ENCODE data around the gene RAB11FIP4.

RAB11FIP4 gene

GRCh38 chr17:31394544-31394943 lies 3.1 kb downstream of the RAB11FIP4 start:
- TF ChIP-seq POLR2AphosphoS5 (IDR thresholded peaks at IDR 0.05; ENCODE audit: low read depth, low read length) (no peak), REST (IDR thresholded peaks at IDR 0.05; ENCODE audit: insufficient read depth in 1 of 2, low read depth in 2 of 2, low read length in 2 of 2) (peak; percentile 95 to 98)

GRCh38 chr17:31397256-31397939 lies 5.9 kb downstream of the RAB11FIP4 start:
- TF ChIP-seq SIN3A (IDR thresholded peaks at IDR 0.05; ENCODE audit: borderline replicate concordance, insufficient read depth, low read length): no peak
- TF ChIP-seq TAF1 (IDR thresholded peaks at IDR 0.05; ENCODE audit: borderline replicate concordance, insufficient read depth, low read length): no peak
- no peak for TF ChIP-seq FOXP2 (optimal IDR thresholded peaks at IDR 0.05; ENCODE audit: borderline replicate concordance, extremely low read depth, extremely low read length, insufficient read depth)
- no peak for TF ChIP-seq REST (IDR thresholded peaks at IDR 0.05; ENCODE audit: insufficient read depth in 1 of 2, low read depth in 2 of 2, low read length in 2 of 2)
- no peak for TF ChIP-seq POLR2AphosphoS5 (IDR thresholded peaks at IDR 0.05; ENCODE audit: low read depth, low read length)

- no peak for TF ChIP-seq REST (IDR thresholded peaks at IDR 0.05; ENCODE audit: insufficient read depth in 1 of 2, low read depth in 2 of 2, low read length in 2 of 2)
- no peak for TF ChIP-seq POLR2AphosphoS5 (IDR thresholded peaks at IDR 0.05; ENCODE audit: low read depth, low read length)
- no peak for TF ChIP-seq FOXP2 (optimal IDR thresholded peaks at IDR 0.05; ENCODE audit: borderline replicate concordance, extremely low read depth, extremely low read length, insufficient read depth)
- no peak for TF ChIP-seq SIN3A (IDR thresholded peaks at IDR 0.05; ENCODE audit: borderline replicate concordance, insufficient read depth, low read length)
- no peak for TF ChIP-seq TAF1 (IDR thresholded peaks at IDR 0.05; ENCODE audit: borderline replicate concordance, insufficient read depth, low read length)
Measured at GRCh38 chr17:31398381-31399311, 7.2 kb downstream of the RAB11FIP4 start.

GRCh38 chr17:31400481-31400950 lies 9.0 kb downstream of the RAB11FIP4 start:
- TF ChIP-seq REST (IDR thresholded peaks at IDR 0.05; ENCODE audit: insufficient read depth in 1 of 2, low read depth in 2 of 2, low read length in 2 of 2): peak in 1 of 2 experiments; percentile 67; a peak in 1 of 4 replicates
- TF ChIP-seq TAF1 (IDR thresholded peaks at IDR 0.05; ENCODE audit: borderline replicate concordance, insufficient read depth, low read length): no peak
- TF ChIP-seq SIN3A (IDR thresholded peaks at IDR 0.05; ENCODE audit: borderline replicate concordance, insufficient read depth, low read length): no peak
- no peak for TF ChIP-seq POLR2AphosphoS5 (IDR thresholded peaks at IDR 0.05; ENCODE audit: low read depth, low read length)
- no peak for TF ChIP-seq FOXP2 (optimal IDR thresholded peaks at IDR 0.05; ENCODE audit: borderline replicate concordance, extremely low read depth, extremely low read length, insufficient read depth)

Measured in PFSK-1 (cell line).